DND-41 (cell line): Measurements from ENCODE around the gene ANKS1B.

ENCODE experiments used
- ATAC-seq: fragments of 200-7000 bp; cut with Tn5 transposase; 3 replicates; pipeline ENCODE4 v1.9.1; 2021; ENCODE audit warnings: low read depth; ENCODE audit not compliant: insufficient read depth
- DNase-seq: peaks from one replicate; pipeline ENCODE4 v3.0.0-alpha.2; 2020
- H2AFZ ChIP-seq: 2 replicates; pipeline ENCODE4 v1.6.0; 2012; ENCODE audit warnings: low read depth, low read length
- H3K27ac ChIP-seq: 2 replicates; pipeline ENCODE4 v1.5.1; 2012; ENCODE audit warnings: low read length, inconsistent platforms
- H3K27me3 ChIP-seq: fragments of 200-600 bp; sonication (generic); 2 replicates; pipeline ENCODE4 v1.6.0; 2012; ENCODE audit warnings: low read length, mild to moderate bottlenecking, inconsistent platforms; ENCODE audit not compliant: insufficient read depth, poor library complexity
- H3K36me3 ChIP-seq: 2 replicates; pipeline ENCODE4 v1.5.1; 2012; ENCODE audit warnings: low read length, inconsistent platforms; ENCODE audit not compliant: insufficient read depth
- H3K4me1 ChIP-seq: 2 replicates; pipeline ENCODE4 v1.5.1; 2012; ENCODE audit warnings: mild to moderate bottlenecking, low read length; ENCODE audit not compliant: insufficient read depth
- H3K4me2 ChIP-seq: 2 replicates; pipeline ENCODE4 v1.6.0; 2012; ENCODE audit warnings: mild to moderate bottlenecking, moderate library complexity, low read length, inconsistent platforms; ENCODE audit not compliant: insufficient read depth
- H3K4me3 ChIP-seq, 2 experiments: fragments of 200-600 bp in 1 of 2; shearing (Covaris generic) in 1 of 2; 2 replicates each; pipeline ENCODE4 v1.5.1; 2012 to 2016; ENCODE audit warnings: inconsistent platforms in 2 of 2, low read length in 2 of 2, mild to moderate bottlenecking in 2 of 2, low read depth in 1 of 2, moderate library complexity in 1 of 2
- H3K79me2 ChIP-seq: 2 replicates; pipeline ENCODE4 v1.6.0; 2012; ENCODE audit warnings: low read length, inconsistent platforms; ENCODE audit not compliant: insufficient read depth
- H3K9ac ChIP-seq: 2 replicates; pipeline ENCODE4 v1.6.0; 2012; ENCODE audit warnings: low read depth, mild to moderate bottlenecking, inconsistent platforms, low read length, moderate library complexity
- H3K9me3 ChIP-seq: 2 replicates; pipeline ENCODE4 v1.5.1; 2012; ENCODE audit warnings: low read length, moderate library complexity, mild to moderate bottlenecking, inconsistent platforms; ENCODE audit not compliant: insufficient read depth, severe bottlenecking
- H4K20me1 ChIP-seq: 2 replicates; pipeline ENCODE4 v1.6.0; 2012; ENCODE audit warnings: low read length; ENCODE audit not compliant: insufficient read depth
- EZH2 ChIP-seq: IDR thresholded peaks from 3 replicates; pipeline ENCODE4 v1.6.1; 2012; ENCODE audit warnings: borderline replicate concordance, low read depth, mild to moderate bottlenecking, moderate library complexity, low read length, inconsistent platforms; ENCODE audit not compliant: severe bottlenecking
- TF ChIP-seq, protein P1 (sequence below): IDR thresholded peaks from 2 replicates; pipeline ENCODE4 v1.5.1; 2012; ENCODE audit warnings: borderline replicate concordance, low read length, moderate library complexity, mild to moderate bottlenecking; ENCODE audit not compliant: poor library complexity, severe bottlenecking; ENCODE audit errors: extremely low read depth

The ANKS1B gene

DNA sequence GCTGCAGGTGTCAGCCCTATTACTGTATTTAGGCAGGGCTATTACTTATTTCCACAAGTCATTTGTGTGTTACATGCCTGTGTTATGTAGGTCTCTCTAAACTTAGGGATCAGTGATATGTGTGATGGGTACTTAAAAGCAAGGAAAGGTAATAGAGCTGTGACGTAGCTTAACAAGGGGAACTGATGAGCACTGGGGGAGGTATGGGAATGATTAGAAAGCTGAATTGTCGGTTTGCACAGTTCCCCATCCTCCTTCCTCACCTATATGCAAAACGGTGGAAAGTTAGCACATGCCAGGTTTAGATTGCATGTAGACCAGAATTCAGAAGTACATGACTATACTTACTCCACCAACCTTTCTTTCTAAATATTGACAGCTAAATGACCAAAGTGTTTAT lies 831.4 kb downstream of the ANKS1B start:
- Histone ChIP-seq H3K4me2 (no peak overlapping the region), H3K27me3 (peaks cover 3% of the 10 kb centered on the region), H3K27ac (no peak overlapping the region), H3K36me3 (no peaks in the 10 kb centered on the region), H2AFZ (no peak overlapping the region), H4K20me1 (no peaks in the 10 kb centered on the region), H3K9ac (no peak overlapping the region), H3K4me3 (no peak overlapping the region), H3K4me1 (no peaks in the 10 kb centered on the region), H3K79me2 (no peaks in the 10 kb centered on the region), H3K9me3 (no peaks in the 10 kb centered on the region)
- no peak for TF ChIP-seq EZH2
- TF ChIP-seq, protein P1, sequence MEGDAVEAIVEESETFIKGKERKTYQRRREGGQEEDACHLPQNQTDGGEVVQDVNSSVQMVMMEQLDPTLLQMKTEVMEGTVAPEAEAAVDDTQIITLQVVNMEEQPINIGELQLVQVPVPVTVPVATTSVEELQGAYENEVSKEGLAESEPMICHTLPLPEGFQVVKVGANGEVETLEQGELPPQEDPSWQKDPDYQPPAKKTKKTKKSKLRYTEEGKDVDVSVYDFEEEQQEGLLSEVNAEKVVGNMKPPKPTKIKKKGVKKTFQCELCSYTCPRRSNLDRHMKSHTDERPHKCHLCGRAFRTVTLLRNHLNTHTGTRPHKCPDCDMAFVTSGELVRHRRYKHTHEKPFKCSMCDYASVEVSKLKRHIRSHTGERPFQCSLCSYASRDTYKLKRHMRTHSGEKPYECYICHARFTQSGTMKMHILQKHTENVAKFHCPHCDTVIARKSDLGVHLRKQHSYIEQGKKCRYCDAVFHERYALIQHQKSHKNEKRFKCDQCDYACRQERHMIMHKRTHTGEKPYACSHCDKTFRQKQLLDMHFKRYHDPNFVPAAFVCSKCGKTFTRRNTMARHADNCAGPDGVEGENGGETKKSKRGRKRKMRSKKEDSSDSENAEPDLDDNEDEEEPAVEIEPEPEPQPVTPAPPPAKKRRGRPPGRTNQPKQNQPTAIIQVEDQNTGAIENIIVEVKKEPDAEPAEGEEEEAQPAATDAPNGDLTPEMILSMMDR, result no peak
- no peak for ATAC-seq
- DNase-seq, result no peak

DNA sequence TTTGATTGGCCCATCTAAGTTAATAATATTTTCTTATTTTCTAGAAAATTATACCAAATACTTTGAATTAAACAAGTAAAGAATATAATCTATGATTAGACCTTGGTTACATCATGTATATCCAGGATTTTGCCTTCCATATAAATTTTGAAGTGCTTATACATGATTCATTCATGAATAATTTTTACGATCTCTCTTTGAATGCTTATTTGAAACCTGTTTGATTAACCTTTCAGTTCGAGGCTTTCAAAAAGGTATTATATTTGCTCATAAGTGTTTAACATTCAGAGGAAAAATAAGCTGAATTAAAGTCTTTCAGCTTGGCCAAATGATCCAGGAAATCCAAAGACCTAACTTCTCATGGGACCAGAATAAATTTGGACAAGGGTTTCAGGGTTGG lies 832.4 kb downstream of the ANKS1B start:
- Histone ChIP-seq H3K36me3 (no peaks in the 10 kb centered on the region), H4K20me1 (no peaks in the 10 kb centered on the region), H2AFZ (no peak overlapping the region), H3K9me3 (no peaks in the 10 kb centered on the region), H3K4me3 (no peak overlapping the region), H3K27ac (no peak overlapping the region), H3K4me1 (no peaks in the 10 kb centered on the region), H3K9ac (no peak overlapping the region), H3K27me3 (peaks cover 6% of the 10 kb centered on the region), H3K79me2 (no peaks in the 10 kb centered on the region), H3K4me2 (no peak overlapping the region)
- no peak for ATAC-seq
- TF ChIP-seq, protein P1, result no peak
- no peak for TF ChIP-seq EZH2
- no peak for DNase-seq

DNA sequence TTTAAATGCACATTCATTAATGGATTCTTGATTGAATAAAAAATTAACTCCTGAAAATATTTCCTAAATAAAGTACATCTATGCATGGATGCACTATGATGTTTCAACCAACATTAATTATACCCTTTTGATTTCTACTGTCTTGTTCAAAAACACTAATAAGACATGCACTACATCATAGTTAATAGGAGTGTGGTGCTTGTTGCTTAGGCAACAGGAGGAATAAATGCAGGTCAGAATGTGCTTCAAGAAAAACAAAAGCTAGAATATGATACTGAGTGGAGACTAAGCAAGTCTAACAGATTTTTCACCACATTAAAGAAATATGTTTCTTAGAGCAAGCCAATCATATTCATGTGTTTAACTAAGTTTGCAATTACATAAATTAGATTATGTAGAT lies 833.0 kb downstream of the ANKS1B start:
- H3K27ac ChIP-seq, result no peak overlapping the region
- H3K36me3 ChIP-seq, result no peaks in the 10 kb centered on the region
- H3K9me3 ChIP-seq, result no peaks in the 10 kb centered on the region
- H3K4me2 ChIP-seq, result no peak overlapping the region
- H4K20me1 ChIP-seq, result no peaks in the 10 kb centered on the region
- no peak overlapping the region for H3K4me3 ChIP-seq
- H3K27me3 ChIP-seq, result peaks cover 6% of the 10 kb centered on the region
- ATAC-seq (no peak), DNase-seq (no peak)
- H3K4me1 ChIP-seq, result no peaks in the 10 kb centered on the region
- no peak overlapping the region for H2AFZ ChIP-seq
- TF ChIP-seq EZH2, result no peak
- no peak overlapping the region for H3K9ac ChIP-seq
- H3K79me2 ChIP-seq, result no peaks in the 10 kb centered on the region

DNA sequence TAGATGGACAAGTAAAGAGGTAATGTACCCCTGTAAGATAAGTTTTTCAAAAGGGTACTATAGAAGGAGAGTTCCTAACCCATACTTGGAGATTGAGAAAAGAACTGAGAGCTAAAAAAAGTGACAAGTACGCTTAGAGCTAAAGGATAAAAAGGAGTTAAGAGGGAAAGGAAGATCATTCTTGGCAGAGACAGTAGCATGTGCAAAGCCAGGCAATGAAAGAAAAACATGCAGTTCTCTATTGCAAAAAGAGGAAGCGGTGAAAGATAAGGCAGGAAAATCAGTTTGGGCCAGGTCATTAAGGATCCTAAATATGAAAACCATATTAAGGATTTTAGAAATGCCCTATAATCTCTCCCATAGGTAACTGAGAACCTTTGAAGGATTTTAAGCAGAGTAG lies 837.6 kb downstream of the ANKS1B start:
- DNase-seq (no peak), ATAC-seq (no peak)
- Histone ChIP-seq H3K27ac (no peak overlapping the region), H3K4me2 (no peak overlapping the region), H3K4me3 (no peak overlapping the region), H3K36me3 (no peaks in the 10 kb centered on the region), H3K9ac (no peak overlapping the region), H4K20me1 (no peaks in the 10 kb centered on the region), H2AFZ (no peak overlapping the region), H3K9me3 (no peaks in the 10 kb centered on the region), H3K79me2 (no peaks in the 10 kb centered on the region), H3K4me1 (no peaks in the 10 kb centered on the region), H3K27me3 (peaks cover 6% of the 10 kb centered on the region)
- TF ChIP-seq, protein P1, result no peak
- no peak for TF ChIP-seq EZH2
